CD4-positive, alpha-beta T cell (primary cell): ENCODE data around the gene PIAS1. TPM values are rescaled to one million over a fixed set of nuclear protein-coding genes. Genes with fewer than 3 reads are reported as not detected.

Experiments
- ATAC-seq: fragments of 200-7000 bp; cut with Tn5 transposase; one replicate; pipeline ENCODE4 v1.10.0; 2022; ENCODE audit warnings: mild to moderate bottlenecking; ENCODE audit not compliant: poor library complexity
- CTCF ChIA-PET: fragments of 350-600 bp; sonication (Branson Sonifier 250); formaldehyde crosslinking; loops from one replicate; lab custom pipeline; 2021; ENCODE audit warnings: antibody characterized with exemption, inconsistent platforms; lab: Charles Lee
- POLR2A ChIA-PET: fragments of 350-600 bp; sonication (Branson Sonifier 250); formaldehyde crosslinking; loops from one replicate; lab custom pipeline; 2021; ENCODE audit warnings: antibody characterized with exemption, inconsistent platforms; lab: Charles Lee
- DNase-seq, 14 experiments: peaks; one replicate each; pipeline ENCODE4 v3.0.0-alpha.2; 2013 to 2020; ENCODE audit warnings: mixed read lengths in 2 of 14
- H3K27ac ChIP-seq, 2 donors: one replicate each; pipeline versions ENCODE4 v1.5.1 to v1.7.0; 2013; ENCODE audit warnings: low read length in 2 of 2, low read depth in 1 of 2, mild to moderate bottlenecking in 1 of 2
- H3K27me3 ChIP-seq, 2 experiments: 1 replicate in 1 of 2; 2 replicates in 1 of 2; pipeline versions ENCODE4 v1.6.1 to v1.7.0; 2013; ENCODE audit warnings: low read length in 2 of 2, control low read depth in 1 of 2, mild to moderate bottlenecking in 1 of 2, moderate library complexity in 1 of 2; ENCODE audit not compliant: insufficient read depth in 2 of 2, control insufficient read depth in 1 of 2
- H3K36me3 ChIP-seq: one replicate; pipeline ENCODE4 v1.6.1; 2013; ENCODE audit warnings: low read length, control low read depth; ENCODE audit not compliant: insufficient read depth
- H3K4me1 ChIP-seq: one replicate; pipeline ENCODE4 v1.6.1; 2013; ENCODE audit warnings: low read length, control low read depth; ENCODE audit not compliant: insufficient read depth
- H3K4me3 ChIP-seq: one replicate; pipeline ENCODE4 v1.5.1; 2013; ENCODE audit warnings: mild to moderate bottlenecking, low read length, moderate library complexity
- H3K9me3 ChIP-seq, 2 experiments: 1 replicate in 1 of 2; 2 replicates in 1 of 2; pipeline versions ENCODE4 v1.6.1 to v1.7.0; 2013; ENCODE audit warnings: low read length in 2 of 2, mild to moderate bottlenecking in 2 of 2, control low read depth in 1 of 2, moderate library complexity in 1 of 2; ENCODE audit not compliant: control insufficient read depth in 1 of 2, insufficient read depth in 1 of 2
- H3K27ac Mint-ChIP-seq: one replicate; pipeline ENCODE4 v1.8.0; 2020; ENCODE audit warnings: mixed read lengths
- H3K27me3 Mint-ChIP-seq: one replicate; pipeline ENCODE4 v1.8.0; 2021; ENCODE audit warnings: mixed read lengths
- H3K36me3 Mint-ChIP-seq: one replicate; pipeline ENCODE4 v1.8.0; 2021; ENCODE audit warnings: low read depth, mixed read lengths
- H3K4me1 Mint-ChIP-seq: one replicate; pipeline ENCODE4 v1.8.0; 2021; ENCODE audit warnings: low read depth, mixed read lengths
- H3K4me3 Mint-ChIP-seq: one replicate; pipeline ENCODE4 v1.8.0; 2020; ENCODE audit warnings: mild to moderate bottlenecking, mixed read lengths
- H3K9me3 Mint-ChIP-seq: one replicate; pipeline ENCODE4 v1.8.0; 2020; ENCODE audit warnings: mixed read lengths
- CTCF ChIP-seq: fragments of 200-600 bp; IDR thresholded peaks from one replicate; pipeline ENCODE4 v1.8.0; 2022; ENCODE audit warnings: antibody characterized with exemption, mild to moderate bottlenecking
- intact Hi-C, 2 experiments: fragments of 100-400 bp; cut with DNase I in 1 of 2; cut with micrococcal nuclease in 1 of 2; formaldehyde crosslinking; loops; one replicate each; pipeline versions ENCODE4 v1.15.1 to v1.9.0; 2023 to 2025; cut with DNase I, micrococcal nuclease
- total RNA-seq, 174 experiments: library from RNA in 2 of 174; stranded (reverse) in 2 of 174; gene quantifications; one replicate each; pipeline ENCODE4 v1.2.3 and lab custom pipeline; 2021 to 2026

Gene PIAS1
- total RNA-seq, 2 experiments from 2014 or later = 73.1 to 74.8 TPM

GRCh38 chr15:68214838-68215254, 160.7 kb downstream of the PIAS1 start:
- DNase-seq (no peak), ATAC-seq (no peak)
- no peak overlapping the region for H3K4me3 ChIP-seq
- no peak overlapping the region for H3K27ac ChIP-seq
- H3K36me3 ChIP-seq = peaks cover 11% of the 10 kb centered on the region
- H3K4me1 ChIP-seq = peaks cover 13% of the 10 kb centered on the region
- intact Hi-C loops = no loop called here
- ChIA-PET POLR2A (no interaction called here), CTCF (no interaction called here)
- no peak overlapping the region for H3K27ac Mint-ChIP-seq
- no peak overlapping the region for H3K4me3 Mint-ChIP-seq
- H3K27me3 Mint-ChIP-seq = no peaks in the 10 kb centered on the region
- H3K4me1 Mint-ChIP-seq = peaks cover 2% of the 10 kb centered on the region
- no peak for TF ChIP-seq CTCF
- no peaks in the 10 kb centered on the region for H3K9me3 ChIP-seq
- no peaks in the 10 kb centered on the region for H3K27me3 ChIP-seq
- H3K36me3 Mint-ChIP-seq = peaks cover 3% of the 10 kb centered on the region
- no peaks in the 10 kb centered on the region for H3K9me3 Mint-ChIP-seq

GRCh38 chr15:68217341-68217740, 163.2 kb downstream of the PIAS1 start:
- no peak for DNase-seq
- no peak for TF ChIP-seq CTCF
- no peak overlapping the region for H3K4me3 Mint-ChIP-seq
- Histone ChIP-seq H3K4me1 (no peaks in the 10 kb centered on the region), H3K36me3 (peaks cover 7% of the 10 kb centered on the region), H3K4me3 (no peak overlapping the region), H3K27ac (no peak overlapping the region), H3K27me3 (no peaks in the 10 kb centered on the region), H3K9me3 (no peaks in the 10 kb centered on the region)
- no peaks in the 10 kb centered on the region for H3K4me1 Mint-ChIP-seq
- intact Hi-C loops = no loop called here
- no peak overlapping the region for H3K27ac Mint-ChIP-seq
- H3K9me3 Mint-ChIP-seq = no peaks in the 10 kb centered on the region
- ChIA-PET POLR2A (no interaction called here), CTCF (no interaction called here)
- peaks cover 3% of the 10 kb centered on the region for H3K36me3 Mint-ChIP-seq
- no peaks in the 10 kb centered on the region for H3K27me3 Mint-ChIP-seq
- ATAC-seq = no peak

GRCh38 chr15:68218331-68218730, 164.2 kb downstream of the PIAS1 start:
- ChIA-PET POLR2A (no interaction called here), CTCF (no interaction called here)
- Mint-ChIP-seq H3K4me1 (no peaks in the 10 kb centered on the region), H3K9me3 (no peaks in the 10 kb centered on the region), H3K27ac (no peak overlapping the region), H3K27me3 (no peaks in the 10 kb centered on the region), H3K36me3 (peaks cover 3% of the 10 kb centered on the region), H3K4me3 (no peak overlapping the region)
- TF ChIP-seq CTCF = no peak
- H3K4me3 ChIP-seq = no peak overlapping the region
- no peaks in the 10 kb centered on the region for H3K9me3 ChIP-seq
- DNase-seq (no peak), ATAC-seq (no peak)
- no peak overlapping the region for H3K27ac ChIP-seq
- no peaks in the 10 kb centered on the region for H3K4me1 ChIP-seq
- intact Hi-C loops = no loop called here
- H3K27me3 ChIP-seq = no peaks in the 10 kb centered on the region
- H3K36me3 ChIP-seq = peaks cover 7% of the 10 kb centered on the region
